Duodenal mucosa (tissue), 2 donors: ENCODE data around the gene KCNJ5.

Experiments
- H3K27ac ChIP-seq: one replicate; pipeline ENCODE4 v1.7.0; 2013; ENCODE audit warnings: low read depth, low read length
- H3K27me3 ChIP-seq, 2 donors: one replicate each; pipeline ENCODE4 v1.7.0; 2013; ENCODE audit warnings: low read length in 2 of 2, control low read depth in 1 of 2; ENCODE audit not compliant: insufficient read depth in 2 of 2, control insufficient read depth in 1 of 2
- H3K36me3 ChIP-seq, 2 donors: one replicate each; pipeline ENCODE4 v1.7.0; 2013; ENCODE audit warnings: low read length in 2 of 2, control low read depth in 1 of 2; ENCODE audit not compliant: insufficient read depth in 2 of 2, control insufficient read depth in 1 of 2
- H3K4me1 ChIP-seq, 2 donors: one replicate each; pipeline ENCODE4 v1.7.0; 2013; ENCODE audit warnings: low read length in 2 of 2, control low read depth in 1 of 2; ENCODE audit not compliant: insufficient read depth in 2 of 2, control insufficient read depth in 1 of 2
- H3K4me3 ChIP-seq, 2 donors: one replicate each; pipeline ENCODE4 v1.7.0; 2013; ENCODE audit warnings: low read length in 2 of 2, low read depth in 1 of 2
- H3K9ac ChIP-seq, 2 donors: one replicate each; pipeline ENCODE4 v1.7.0; 2013; ENCODE audit warnings: low read length in 2 of 2, low read depth in 1 of 2
- H3K9me3 ChIP-seq, 2 donors: one replicate each; pipeline ENCODE4 v1.7.0; 2013; ENCODE audit warnings: low read length in 2 of 2, control low read depth in 1 of 2; ENCODE audit not compliant: control insufficient read depth in 1 of 2

Gene KCNJ5

DNA sequence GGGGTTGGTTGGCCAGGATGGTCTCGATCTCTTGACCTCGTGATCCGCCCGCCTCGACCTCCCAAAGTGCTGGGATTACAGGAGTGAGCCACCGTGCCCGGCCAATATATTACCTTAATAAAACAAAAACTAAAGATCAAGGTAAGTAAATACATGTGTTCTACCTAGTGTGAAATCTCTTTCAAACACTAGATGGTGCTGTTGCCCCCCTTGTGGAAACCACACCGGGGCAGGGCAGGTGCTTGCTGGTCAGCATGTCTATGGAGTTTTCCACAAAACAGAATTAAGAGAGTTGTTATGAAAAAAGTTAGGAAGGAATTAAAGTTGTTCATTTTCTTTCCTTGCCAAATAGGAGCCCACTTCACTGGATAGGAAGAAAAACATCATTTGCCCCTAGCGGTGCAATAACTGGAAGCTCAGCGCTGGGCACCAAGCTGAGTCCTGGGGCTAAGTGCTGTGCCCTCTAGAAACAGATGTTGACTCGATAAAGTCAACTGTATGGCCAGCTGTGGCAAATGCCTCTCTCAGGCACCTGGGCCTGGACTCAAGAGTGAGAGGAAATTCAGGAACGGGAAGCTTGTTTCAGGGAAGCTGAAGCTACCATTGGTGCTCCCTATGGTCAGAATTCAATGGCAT is 6.3 kb upstream of the KCNJ5 start:
- Histone ChIP-seq H3K27me3 (peaks cover 9 to 12% of the 10 kb centered on the region in 2 donors), H3K36me3 (no peaks in the 10 kb centered on the region), H3K9ac (no peak overlapping the region), H3K4me1 (peaks cover under 1 to 3% of the 10 kb centered on the region in 2 donors), H3K9me3 (no peaks in the 10 kb centered on the region), H3K27ac (no peak overlapping the region), H3K4me3 (no peak overlapping the region)

DNA sequence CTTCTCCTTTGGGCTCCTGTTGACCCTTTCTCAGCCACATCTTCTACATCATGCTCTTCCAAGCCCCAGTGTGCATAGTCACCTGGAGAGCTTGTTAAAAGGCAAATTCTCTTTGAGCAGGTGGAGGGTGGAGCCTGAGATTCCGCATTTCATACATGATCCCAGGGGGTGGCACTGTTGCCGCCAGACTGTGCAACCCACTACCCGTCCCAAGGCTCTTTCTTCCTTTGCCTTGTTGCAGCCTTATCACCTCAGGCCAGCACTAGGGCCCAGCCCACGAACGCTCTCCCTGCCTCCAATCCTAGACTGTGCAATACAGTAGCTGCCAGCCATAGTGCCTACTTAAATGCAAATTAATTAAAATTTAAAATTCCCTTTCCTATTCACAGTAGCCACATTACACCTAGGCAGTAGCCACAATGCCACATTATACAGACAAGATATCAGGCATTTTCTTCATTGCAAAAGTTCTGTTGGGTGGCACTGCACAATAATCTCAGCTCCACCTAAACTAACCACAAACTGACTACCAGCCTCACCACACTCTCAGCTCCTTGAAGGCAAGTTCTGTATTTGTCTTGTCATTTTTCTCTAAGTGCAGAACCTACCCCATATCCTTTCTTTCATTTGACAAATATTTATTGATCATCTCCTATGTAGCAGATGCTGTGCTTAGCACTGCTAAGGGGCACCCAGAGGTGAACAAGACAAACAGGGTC is 4.6 kb upstream of the KCNJ5 start:
- Histone ChIP-seq H3K4me1 (peaks cover 10 to 15% of the 10 kb centered on the region in 2 donors), H3K27ac (no peak overlapping the region), H3K9me3 (no peaks in the 10 kb centered on the region), H3K36me3 (no peaks in the 10 kb centered on the region), H3K27me3 (peaks cover 16 to 22% of the 10 kb centered on the region in 2 donors), H3K4me3 (no peak overlapping the region), H3K9ac (no peak overlapping the region)

DNA sequence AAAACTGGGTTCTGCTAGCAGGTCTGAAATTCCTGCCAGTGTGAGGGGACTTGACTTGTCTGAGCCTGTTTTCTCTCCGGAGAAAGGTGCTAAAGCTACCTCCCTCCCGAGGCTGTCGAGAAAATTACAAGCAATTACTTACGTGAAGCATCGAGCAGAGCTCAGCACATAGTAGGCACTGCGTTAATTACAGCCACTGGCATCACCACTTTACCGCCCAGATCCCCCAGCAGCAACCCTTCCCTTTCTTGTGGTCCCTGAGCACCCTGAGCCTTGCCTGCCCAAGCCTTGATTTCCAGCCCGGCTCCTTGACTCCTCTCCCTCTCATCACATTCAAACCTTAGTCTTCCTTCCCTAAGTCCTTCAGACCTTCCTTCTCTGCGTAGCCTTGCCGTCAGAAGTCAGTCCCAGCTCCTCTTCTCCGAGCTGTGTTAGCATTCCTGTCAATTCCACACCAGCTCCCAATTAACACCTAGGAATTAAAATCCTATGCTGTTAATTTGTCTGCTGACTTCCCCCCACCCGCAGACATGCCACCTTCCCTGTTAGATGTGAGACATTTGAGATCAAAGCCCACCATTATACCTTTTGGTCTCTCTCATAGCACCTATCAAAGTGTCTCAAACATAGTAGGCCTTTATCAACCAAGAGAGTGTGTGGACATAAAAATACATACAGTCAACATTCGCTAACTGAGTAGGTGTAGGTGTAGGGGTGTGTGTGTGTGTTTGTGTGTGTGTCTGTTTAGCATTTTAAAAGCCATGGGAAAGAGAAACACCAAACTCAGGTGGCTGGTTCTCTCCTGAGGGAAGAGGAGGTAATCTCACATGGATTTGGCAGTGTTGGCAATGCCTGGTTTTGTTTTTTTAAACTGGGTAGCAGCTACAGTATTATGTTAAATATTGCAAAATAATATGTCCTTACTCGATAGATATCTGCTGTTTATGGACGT is 2.8 kb upstream of the KCNJ5 start:
- Histone ChIP-seq H3K9me3 (no peaks in the 10 kb centered on the region), H3K27ac (no peak overlapping the region), H3K36me3 (no peaks in the 10 kb centered on the region), H3K9ac (no peak overlapping the region), H3K4me3 (no peak overlapping the region), H3K4me1 (peaks cover 11 to 21% of the 10 kb centered on the region in 2 donors), H3K27me3 (peaks cover 13 to 16% of the 10 kb centered on the region in 2 donors)

DNA sequence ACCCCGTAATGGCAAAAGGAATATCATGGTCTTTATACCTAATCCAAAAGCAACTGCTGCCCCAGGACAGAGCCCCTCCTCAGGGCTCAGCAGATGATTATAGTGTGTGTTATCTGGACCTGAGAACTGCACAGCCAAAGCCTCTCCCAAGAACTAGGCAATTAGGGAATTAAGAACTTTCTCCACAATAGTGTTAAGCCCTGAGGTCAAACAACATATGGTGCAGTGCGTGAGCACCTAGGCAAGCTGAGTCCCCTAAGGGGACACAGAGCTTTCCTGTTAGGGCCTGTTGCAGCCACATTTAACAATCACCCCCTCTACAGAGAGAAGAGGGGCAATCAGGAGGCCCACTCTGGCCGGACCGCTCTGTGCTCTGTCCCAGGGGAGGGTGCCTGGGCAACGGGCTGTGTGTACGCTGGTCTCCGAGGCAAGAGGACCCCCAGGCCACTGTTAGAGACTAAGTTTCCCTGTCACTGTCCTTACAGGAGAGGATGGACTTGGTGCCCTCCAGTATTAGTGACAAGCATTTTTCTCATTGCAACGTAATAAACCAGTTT is 1.4 kb upstream of the KCNJ5 start:
- H3K27me3 ChIP-seq: peaks cover 13 to 16% of the 10 kb centered on the region in 2 donors
- H3K9me3 ChIP-seq: no peaks in the 10 kb centered on the region
- no peaks in the 10 kb centered on the region for H3K36me3 ChIP-seq
- no peak overlapping the region for H3K27ac ChIP-seq
- no peak overlapping the region for H3K9ac ChIP-seq
- H3K4me1 ChIP-seq: peaks cover 26 to 32% of the 10 kb centered on the region in 2 donors
- H3K4me3 ChIP-seq: peak overlapping the region in 1 of 2 donors; percentile 54

DNA sequence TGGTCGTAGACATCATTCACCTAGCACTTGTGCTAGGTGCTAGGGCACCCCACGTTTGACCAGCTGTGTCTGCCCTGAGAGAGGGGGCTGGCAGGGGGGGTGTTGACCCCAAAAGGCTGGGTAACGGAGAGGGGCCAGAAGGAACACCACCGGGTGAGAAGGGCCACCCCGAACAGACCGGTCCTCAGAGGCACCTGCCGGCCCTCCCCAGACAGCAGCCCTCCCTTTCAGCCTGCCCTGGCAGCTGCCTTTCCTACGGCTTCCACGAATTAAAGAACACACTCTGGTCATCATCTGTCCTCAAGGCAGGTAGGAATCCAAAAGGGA is 977 bp upstream of the KCNJ5 start:
- Histone ChIP-seq H3K4me1 (peaks cover 30 to 36% of the 10 kb centered on the region in 2 donors), H3K9me3 (no peaks in the 10 kb centered on the region), H3K27ac (no peak overlapping the region), H3K27me3 (peaks cover 13 to 16% of the 10 kb centered on the region in 2 donors), H3K4me3 (peak overlapping the region; percentile 54 to 55), H3K9ac (peak overlapping the region in 1 of 2 donors; percentile 28), H3K36me3 (no peaks in the 10 kb centered on the region)

DNA sequence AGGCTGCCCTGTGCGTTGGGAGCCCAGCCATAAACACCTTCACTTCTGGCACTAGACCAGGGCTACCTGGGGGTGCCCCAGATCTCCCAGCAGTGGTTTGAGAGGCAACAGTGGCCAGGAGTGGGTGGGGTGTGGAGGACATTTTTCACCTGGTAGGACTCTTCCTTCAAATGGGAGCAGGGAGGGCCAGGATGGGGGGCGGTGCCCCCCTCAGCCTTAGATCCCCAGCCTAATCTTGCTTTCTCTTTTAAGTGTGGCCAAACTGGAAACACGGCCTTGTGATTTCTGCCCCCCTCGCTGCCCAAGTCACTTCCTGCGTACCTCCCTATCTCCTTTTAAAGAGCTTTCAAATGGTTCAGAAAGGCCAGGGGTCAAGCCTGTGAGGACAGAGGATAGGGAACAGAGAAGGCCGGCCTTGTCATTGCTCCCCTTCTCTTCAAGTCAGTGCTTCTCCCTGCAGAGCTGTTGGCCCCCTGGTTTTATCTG is 800 bp downstream of the KCNJ5 start:
- Histone ChIP-seq H3K9ac (no peak overlapping the region), H3K9me3 (no peaks in the 10 kb centered on the region), H3K27me3 (peaks cover 13 to 16% of the 10 kb centered on the region in 2 donors), H3K27ac (no peak overlapping the region), H3K4me1 (peaks cover 29 to 36% of the 10 kb centered on the region in 2 donors), H3K36me3 (no peaks in the 10 kb centered on the region), H3K4me3 (peak overlapping the region in 1 of 2 donors; percentile 1)

DNA sequence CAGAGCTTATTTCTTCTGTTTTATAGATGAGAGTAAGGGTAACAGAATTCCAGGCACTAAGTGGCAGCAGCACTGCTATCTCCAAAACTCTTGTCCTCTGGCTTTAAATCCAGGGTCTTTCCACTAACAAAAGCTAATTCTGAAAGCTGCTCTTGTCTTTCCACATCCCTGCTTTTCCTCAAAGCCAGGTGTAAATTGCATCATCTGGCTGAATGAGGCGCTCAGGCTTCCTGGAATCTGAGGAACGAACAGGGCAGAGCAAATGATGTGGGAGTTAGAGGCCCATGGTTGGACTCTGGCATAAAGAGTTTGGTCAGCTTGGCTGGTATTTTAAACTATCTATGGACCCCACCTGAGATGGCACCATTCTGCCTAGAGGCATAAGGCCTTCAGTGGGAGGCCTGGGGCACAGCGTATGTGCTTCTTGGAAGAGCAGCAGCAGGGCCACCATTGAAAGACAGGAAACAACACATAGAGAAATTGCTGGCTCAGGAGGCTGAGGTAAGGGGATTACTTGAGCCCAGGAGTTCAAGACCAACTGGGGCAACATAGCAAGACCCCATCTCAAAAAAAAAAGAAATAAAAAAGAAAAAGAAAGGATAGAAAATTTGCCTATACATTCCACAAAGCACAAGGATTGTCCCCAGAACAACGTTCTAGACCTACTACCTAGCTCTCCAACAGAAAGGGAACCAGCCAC is 1.9 kb downstream of the KCNJ5 start:
- Histone ChIP-seq H3K36me3 (no peaks in the 10 kb centered on the region), H3K4me3 (no peak overlapping the region), H3K27ac (no peak overlapping the region), H3K4me1 (peaks cover 28 to 36% of the 10 kb centered on the region in 2 donors), H3K9me3 (no peaks in the 10 kb centered on the region), H3K9ac (no peak overlapping the region), H3K27me3 (peaks cover 13 to 15% of the 10 kb centered on the region in 2 donors)

DNA sequence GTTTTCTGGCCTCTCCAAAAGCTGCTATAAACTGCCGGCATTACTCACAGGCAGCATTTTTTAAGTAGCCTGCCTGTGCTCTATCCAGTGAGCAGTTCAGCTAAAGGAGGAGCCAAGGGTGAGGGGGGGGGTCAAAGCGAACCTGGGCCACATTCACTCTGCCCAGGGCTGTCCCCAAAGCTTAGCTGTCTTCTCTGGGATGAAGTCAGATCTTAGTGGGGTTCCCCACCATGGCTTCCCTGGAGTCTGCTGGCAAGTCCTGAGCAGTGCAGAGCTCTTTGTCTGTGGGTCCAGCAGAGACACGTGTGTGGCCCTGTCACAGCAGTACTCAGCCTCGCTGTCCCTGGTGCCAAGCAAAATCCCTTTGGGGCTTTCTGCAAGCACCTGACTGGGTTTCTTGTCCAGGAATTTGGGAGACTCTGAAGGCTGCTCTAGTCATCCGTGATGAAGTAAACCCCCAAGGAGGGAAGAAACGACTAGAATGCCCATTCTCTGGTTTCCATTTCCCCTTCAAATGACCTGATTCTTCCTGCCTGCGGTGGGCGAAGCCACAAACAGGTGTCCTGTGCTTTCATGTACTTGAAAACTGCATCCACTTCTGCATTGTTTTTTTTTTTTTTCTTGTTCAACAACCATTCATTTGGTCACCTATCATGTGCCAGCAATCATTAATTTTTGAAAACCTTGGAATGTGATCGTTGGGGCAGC is 2.6 kb downstream of the KCNJ5 start:
- Histone ChIP-seq H3K4me1 (peaks cover 28 to 36% of the 10 kb centered on the region in 2 donors), H3K27ac (no peak overlapping the region), H3K4me3 (no peak overlapping the region)

DNA sequence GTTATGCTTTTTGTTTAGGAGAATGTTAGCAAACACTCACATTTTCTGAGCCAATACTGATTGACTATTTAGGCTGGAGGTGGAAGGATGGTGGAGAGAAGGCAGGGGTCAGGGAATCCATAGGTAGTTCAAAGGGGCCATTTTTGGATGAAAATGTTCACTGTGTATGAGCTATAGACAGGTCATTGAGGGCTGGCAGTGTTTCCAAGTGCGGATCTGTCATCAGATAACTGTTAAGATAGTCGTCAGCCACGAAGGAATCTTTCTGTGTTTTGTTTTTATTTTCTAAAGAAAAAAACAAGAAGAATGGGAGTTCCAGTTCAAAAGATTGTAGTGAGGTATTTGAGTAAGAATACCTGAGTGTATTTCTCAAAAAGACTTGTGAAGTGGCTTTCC is 3.1 kb downstream of the KCNJ5 start:
- Histone ChIP-seq H3K27ac (no peak overlapping the region), H3K4me3 (no peak overlapping the region), H3K4me1 (peaks cover 28 to 36% of the 10 kb centered on the region in 2 donors), H3K36me3 (no peaks in the 10 kb centered on the region), H3K9ac (no peak overlapping the region), H3K9me3 (no peaks in the 10 kb centered on the region), H3K27me3 (peaks cover 9 to 13% of the 10 kb centered on the region in 2 donors)

More for the DNA sequence above, 2.6 kb downstream of the KCNJ5 start:
- Histone ChIP-seq H3K27me3 (peaks cover 9 to 13% of the 10 kb centered on the region in 2 donors), H3K9me3 (no peaks in the 10 kb centered on the region), H3K36me3 (no peaks in the 10 kb centered on the region), H3K9ac (peak overlapping the region in 1 of 2 donors; percentile 9)
